Measurements from ENCODE around the gene LRP1-AS.
"Not testable (repeated sequence)": the region's sequence is repeated elsewhere in the genome, so short reads cannot be mapped to it uniquely, and the experiment has no call there.

The LRP1-AS gene

DNA sequence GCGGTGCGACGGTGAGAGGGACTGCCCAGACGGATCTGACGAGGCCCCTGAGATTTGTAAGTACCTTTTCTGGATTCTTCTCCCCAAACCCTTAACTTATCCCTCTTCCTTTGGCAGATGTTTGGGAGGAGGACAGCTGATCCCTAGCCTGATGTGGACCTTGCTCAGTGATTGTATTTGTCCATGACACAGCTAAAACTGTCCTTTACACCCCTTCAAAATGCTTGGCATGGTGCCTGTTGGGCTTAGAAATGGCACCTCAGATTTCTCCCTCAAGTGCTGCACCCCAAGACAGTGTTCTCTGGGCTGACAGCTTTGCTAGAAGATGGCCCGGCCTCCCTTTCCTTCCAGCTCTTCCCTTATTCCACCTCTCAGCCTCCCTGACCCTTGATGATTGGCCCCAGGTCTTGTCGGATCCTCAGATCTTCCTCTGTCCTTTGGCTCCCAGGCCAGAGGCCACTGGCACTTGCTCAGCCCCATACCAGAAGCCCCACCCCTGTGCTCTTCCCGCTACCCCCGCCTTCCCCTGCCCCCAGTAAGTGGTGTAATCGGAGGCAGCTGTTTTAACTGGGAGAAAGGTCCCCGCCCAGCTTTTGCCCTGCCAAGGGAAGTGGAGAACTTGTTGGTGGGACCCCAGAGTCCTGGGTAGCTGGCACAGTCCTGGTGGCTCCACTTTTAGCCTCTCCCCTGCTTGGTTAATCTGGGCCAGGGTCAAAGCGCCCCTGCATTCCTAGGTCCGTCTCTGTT is 8.7 kb downstream of the LRP1-AS start:
- DNase-seq: no peak

GRCh38 chr12:57135527-57136326 is 11.7 kb downstream of the LRP1-AS start:
- no peak for DNase-seq

- DNase-seq: no peak
Observed at GRCh38 chr12:57134949-57135348, 12.5 kb downstream of the LRP1-AS start.

DNA sequence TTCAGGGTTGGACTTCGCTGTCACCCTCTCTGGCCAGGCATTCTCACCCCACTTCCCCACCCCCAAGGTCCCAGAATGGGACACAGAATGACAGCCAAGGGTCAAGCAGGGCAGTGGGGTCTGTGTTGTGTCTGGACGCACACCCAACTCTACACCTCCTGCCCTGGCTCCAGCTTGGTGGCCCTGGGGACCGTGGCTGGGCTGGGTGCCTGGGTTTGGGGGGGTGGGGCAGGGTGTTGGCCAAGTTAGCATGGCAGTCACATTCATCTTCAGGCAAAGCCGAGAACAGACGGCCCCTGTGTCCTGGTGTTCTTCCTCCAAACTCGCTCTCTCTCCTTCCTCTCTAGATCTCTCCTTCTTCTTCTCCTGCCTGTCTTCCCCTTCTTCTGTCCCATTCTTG is 13.5 kb downstream of the LRP1-AS start:
- DNase-seq: no peak

GRCh38 chr12:57133013-57133569 is 14.3 kb downstream of the LRP1-AS start:
- DNase-seq: no peak

DNA sequence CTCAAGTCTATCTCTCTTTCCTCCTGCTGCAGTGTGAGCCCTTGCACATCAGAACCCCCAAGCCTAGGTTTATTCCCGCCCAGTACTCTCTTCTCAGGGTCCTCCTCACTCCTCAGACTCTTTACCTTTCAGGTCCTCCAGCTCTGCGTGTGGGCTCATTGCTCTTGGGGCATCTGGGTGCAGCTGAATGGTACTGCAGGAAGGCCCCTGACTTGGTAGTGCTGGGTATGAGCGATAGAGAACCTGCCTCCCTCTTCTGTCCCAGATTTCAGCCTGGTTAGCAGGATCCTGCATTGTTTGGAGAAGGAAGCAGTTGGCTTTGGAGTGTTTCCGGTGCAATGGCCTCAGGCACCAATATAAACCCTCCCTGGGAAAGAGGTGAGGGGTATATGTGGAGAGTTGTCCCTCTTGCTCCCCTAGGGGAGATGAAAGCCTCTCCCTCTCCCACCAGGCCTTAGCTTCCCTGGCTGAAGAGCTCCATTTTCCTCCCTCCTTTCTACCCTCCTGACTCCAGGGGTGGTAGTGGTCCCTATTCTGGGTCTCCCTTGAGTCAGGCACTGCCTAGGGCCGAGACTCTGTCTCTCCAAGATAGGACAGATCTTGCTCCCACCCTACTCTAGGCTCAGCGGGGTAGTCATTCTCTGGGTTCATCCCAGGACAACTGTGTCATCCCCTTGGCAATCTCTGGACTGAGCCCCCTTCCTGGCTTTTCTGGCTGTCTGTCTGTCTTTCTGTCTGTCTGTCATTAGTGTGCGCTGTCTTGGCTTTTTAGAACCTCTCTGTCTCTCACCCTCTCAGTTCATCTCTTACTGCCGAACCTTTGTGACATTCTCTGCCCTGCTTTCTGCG is 15.3 kb downstream of the LRP1-AS start:
- no peak for DNase-seq

DNA sequence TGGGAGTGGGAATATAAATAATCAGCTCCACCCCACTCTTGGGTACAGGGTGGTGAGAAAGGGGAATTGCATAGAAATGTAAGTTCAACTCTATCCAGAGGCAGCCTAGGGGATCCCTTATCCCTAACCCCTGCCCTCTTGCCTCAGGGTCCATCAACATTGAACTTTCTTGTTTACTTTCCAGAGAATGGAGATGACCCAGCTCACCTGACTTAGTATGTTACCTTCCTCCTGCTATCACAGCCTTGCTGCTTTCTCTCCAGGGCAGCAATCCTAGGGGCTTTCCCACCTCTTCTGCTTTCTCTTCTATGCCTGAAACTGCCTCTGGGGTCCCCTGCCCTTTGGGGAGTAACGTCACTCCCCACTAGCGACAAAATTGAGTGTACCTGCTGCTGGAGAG is 16.5 kb downstream of the LRP1-AS start:
- no peak for DNase-seq

GRCh38 chr12:57129889-57130288 is 17.5 kb downstream of the LRP1-AS start:
- no peak for DNase-seq

DNA sequence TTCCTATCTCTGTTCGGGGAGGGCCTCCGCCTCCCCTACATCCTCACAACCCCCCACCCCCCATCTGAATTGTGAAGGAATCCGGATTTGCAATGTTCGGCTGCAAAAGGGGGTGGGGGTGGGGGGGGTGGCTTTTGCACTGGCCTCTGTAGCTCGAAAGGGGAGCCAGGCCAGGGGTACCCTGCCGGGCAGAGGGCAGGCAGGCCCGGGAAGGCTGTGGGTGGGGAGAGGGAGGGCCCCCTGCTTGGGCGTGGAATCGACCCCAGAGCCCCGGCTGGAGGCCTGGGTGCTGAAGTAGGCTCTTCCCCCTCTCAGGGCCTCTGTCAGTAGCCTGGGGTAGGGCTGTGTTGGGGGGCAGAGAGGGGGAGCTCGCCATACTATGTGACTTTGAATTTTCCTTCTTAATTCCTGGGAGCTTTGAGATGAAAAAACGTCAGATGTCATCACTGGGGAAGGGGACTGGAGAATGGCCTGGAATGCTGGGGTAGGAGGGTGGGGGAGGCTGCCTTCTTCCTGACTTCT is 18.0 kb downstream of the LRP1-AS start:
- no peak for DNase-seq

DNA sequence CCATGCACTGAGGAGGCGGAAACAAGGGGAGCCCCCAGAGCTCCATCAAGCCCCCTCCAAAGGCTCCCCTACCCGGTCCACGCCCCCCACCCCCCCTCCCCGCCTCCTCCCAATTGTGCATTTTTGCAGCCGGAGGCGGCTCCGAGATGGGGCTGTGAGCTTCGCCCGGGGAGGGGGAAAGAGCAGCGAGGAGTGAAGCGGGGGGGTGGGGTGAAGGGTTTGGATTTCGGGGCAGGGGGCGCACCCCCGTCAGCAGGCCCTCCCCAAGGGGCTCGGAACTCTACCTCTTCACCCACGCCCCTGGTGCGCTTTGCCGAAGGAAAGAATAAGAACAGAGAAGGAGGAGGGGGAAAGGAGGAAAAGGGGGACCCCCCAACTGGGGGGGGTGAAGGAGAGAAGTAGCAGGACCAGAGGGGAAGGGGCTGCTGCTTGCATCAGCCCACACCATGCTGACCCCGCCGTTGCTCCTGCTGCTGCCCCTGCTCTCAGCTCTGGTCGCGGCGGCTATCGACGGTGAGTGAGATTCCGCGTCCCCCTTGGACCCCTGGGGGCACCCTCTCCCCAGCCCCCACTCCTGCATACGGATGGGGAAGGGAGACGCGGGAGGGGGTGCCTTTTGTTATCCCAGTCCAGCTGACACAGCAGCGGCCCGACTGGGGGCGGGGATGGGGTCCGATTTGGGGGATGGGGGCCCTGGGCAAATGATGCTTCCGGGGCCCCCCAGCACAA is 18.7 kb downstream of the LRP1-AS start:
- no peak for DNase-seq

- peak; percentile 31 for DNase-seq
Observed at GRCh38 chr12:57127726-57128518, 19.5 kb downstream of the LRP1-AS start, which contains the start of gene LRP1. TSS of gene LRP1 (plus strand) at chr12:57128483. CDS start at chr12:57128965, 482 bp downstream.

GRCh38 chr12:57127101-57127725 is 20.2 kb downstream of the LRP1-AS start:
- peak; percentile 70 for DNase-seq

- DNase-seq: no peak
Observed at GRCh38 chr12:57126561-57126960, 20.9 kb downstream of the LRP1-AS start.

GRCh38 chr12:57126061-57126460 is 21.4 kb downstream of the LRP1-AS start:
- DNase-seq: no peak

- peak; percentile 23 for DNase-seq
Observed at GRCh38 chr12:57124261-57124877, 23.1 kb downstream of the LRP1-AS start.

GRCh38 chr12:57123813-57124212 is 23.6 kb downstream of the LRP1-AS start:
- DNase-seq: no peak

GRCh38 chr12:57120718-57121117 is 26.7 kb downstream of the LRP1-AS start:
- DNase-seq: not testable (repeated sequence)

GRCh38 chr12:57119294-57120085 is 27.9 kb downstream of the LRP1-AS start:
- no peak for DNase-seq

GRCh38 chr12:57118711-57119271 is 28.6 kb downstream of the LRP1-AS start:
- DNase-seq: no peak

Data from NCI-H510A (cell line).